Activated CD4-positive, alpha-beta T cell treated with anti-CD3 and anti-CD28 coated beads for 36 hours (primary cell): ENCODE data around the gene OR2T29. TPM values are rescaled to one million over a fixed set of nuclear protein-coding genes. Genes with fewer than 3 reads are reported as not detected.
"Not testable (repeated sequence)": the region's sequence is repeated elsewhere in the genome, so short reads cannot be mapped to it uniquely, and the experiment has no call there.

ENCODE experiments used
- ATAC-seq: fragments of 200-7000 bp; cut with Tn5 transposase; one replicate; pipeline ENCODE4 v1.10.0; 2021; ENCODE audit warnings: mild to moderate bottlenecking, moderate library complexity
- CTCF ChIA-PET: fragments of 350-600 bp; sonication (Branson Sonifier 250); formaldehyde crosslinking; loops from one replicate; lab custom pipeline; 2021; ENCODE audit warnings: antibody characterized with exemption; lab: Charles Lee
- POLR2A ChIA-PET: fragments of 350-600 bp; sonication (Branson Sonifier 250); formaldehyde crosslinking; loops from one replicate; lab custom pipeline; 2021; ENCODE audit warnings: antibody characterized with exemption, inconsistent platforms; lab: Charles Lee
- DNase-seq: peaks from one replicate; pipeline ENCODE4 v3.0.0-alpha.2; 2020
- H3K27ac Mint-ChIP-seq: one replicate; pipeline ENCODE4 v1.8.0; 2021; ENCODE audit warnings: mixed read lengths
- H3K27me3 Mint-ChIP-seq: one replicate; pipeline ENCODE4 v1.8.0; 2021; ENCODE audit warnings: mixed read lengths
- H3K36me3 Mint-ChIP-seq: one replicate; pipeline ENCODE4 v1.8.0; 2021; ENCODE audit warnings: low read depth, mixed read lengths
- H3K4me1 Mint-ChIP-seq: one replicate; pipeline ENCODE4 v1.8.0; 2021; ENCODE audit warnings: mixed read lengths
- H3K4me3 Mint-ChIP-seq: one replicate; pipeline ENCODE4 v1.8.0; 2021; ENCODE audit warnings: mild to moderate bottlenecking, moderate library complexity, mixed read lengths
- H3K9me3 Mint-ChIP-seq: one replicate; pipeline ENCODE4 v1.8.0; 2021; ENCODE audit warnings: low read depth, mixed read lengths
- intact Hi-C, 2 experiments: fragments of 100-400 bp; cut with DNase I in 1 of 2; cut with micrococcal nuclease in 1 of 2; formaldehyde crosslinking; loops; one replicate each; pipeline versions ENCODE4 v1.14.2 to v1.15.1; 2022 to 2024; cut with DNase I, micrococcal nuclease
- total RNA-seq, 2 experiments: library from RNA; stranded (reverse); gene quantifications; one replicate each; pipeline ENCODE4 v1.2.3, GENCODE V29; 2021

The OR2T29 gene
- total RNA-seq, 2 experiments from 2014 or later: not detected

DNA sequence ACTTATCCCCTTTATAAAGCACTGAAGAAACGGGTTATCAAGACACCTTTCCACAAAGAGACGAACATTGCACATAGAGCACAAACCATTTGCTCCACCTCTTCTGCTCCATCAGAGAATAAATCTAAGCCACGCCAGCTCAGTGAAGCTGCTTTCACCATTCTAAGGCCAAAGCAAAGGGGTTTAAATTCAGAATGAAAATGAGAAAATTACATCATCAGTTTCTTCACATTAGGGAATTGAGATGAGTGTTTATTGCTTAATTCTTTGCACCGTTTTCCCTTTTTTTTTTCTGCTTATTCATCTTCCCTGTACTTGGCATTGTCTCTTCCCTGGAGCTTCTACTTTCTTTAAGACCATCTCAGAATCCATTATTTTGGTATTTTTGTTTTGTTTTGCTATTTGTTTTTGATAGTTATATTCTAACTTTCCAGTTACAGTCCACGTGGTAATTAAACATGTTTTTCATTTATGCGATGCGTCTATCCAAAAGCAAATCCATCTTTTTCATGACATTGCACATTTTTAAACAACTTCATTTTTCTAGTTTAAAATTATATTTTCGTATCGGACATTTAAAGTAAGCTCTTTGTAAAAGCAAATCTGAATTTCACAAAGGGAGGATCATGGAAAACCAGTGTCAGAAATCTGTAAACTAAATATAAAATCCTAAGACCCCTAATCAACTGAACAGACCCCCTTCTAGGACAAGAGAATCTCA is 13.8 kb upstream of the OR2T29 start:
- Mint-ChIP-seq H3K36me3 (no peaks in the 10 kb centered on the region), H3K4me1 (peaks cover 5% of the 10 kb centered on the region), H3K9me3 (no peaks in the 10 kb centered on the region), H3K27me3 (no peaks in the 10 kb centered on the region), H3K27ac (no peak overlapping the region), H3K4me3 (no peak overlapping the region)
- ATAC-seq: peak; percentile 26
- intact Hi-C loops: no loop called here
- ChIA-PET CTCF (no interaction called here), POLR2A (no interaction called here)
- no peak for DNase-seq

DNA sequence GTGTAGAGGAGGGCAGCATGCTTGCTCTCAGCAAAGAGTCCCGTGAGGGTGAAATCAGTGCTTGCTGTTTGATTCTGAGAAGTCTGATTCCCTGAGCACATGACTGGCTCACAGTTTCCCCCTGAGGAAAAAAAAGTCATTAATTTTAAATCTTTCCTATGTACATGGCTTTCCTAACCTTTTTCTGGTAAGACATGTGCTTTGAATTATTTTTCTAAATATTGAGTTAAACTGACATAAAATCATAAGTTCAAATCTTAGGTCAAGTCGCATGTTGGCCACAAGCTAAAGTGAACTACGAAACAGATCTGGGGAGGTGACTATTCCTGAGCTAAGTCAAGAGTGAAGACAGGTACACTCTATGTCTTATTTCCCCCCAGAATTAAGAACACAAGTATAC is 12.1 kb upstream of the OR2T29 start, which contains the start of gene OR2T34:
Gene OR2T34, minus strand, starts transcription at position 101 of the 400 bp plus-strand sequence. Its CDS starts 0 bp downstream, at position 101.
- POLR2A ChIA-PET, intact Hi-C loops, H3K4me3 Mint-ChIP-seq, CTCF ChIA-PET, H3K36me3 Mint-ChIP-seq, DNase-seq, H3K27ac Mint-ChIP-seq, H3K27me3 Mint-ChIP-seq, H3K9me3 Mint-ChIP-seq, H3K4me1 Mint-ChIP-seq, ATAC-seq: not testable (repeated sequence)

DNA sequence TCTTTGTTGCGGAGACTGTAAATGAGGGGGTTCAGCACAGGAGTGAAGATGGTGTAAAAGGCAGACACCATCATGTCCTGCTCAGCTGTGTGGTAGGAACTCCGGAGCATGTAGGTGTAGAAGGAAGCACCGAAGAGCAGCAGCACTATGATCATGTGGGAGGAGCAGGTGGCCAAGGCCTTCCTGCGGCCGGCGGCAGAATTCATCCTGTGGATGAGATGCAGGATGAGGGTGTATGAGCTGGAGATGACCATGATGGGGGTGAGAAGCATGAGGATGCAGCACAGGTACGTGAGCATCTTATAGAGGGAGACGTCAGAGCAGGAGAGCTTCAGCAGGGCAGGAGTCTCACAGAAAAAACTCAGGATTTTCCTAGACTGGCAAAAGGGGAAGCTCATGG is 11.3 kb upstream of the OR2T29 start:
- DNase-seq, H3K27me3 Mint-ChIP-seq, H3K4me1 Mint-ChIP-seq, H3K4me3 Mint-ChIP-seq, ATAC-seq, H3K27ac Mint-ChIP-seq, intact Hi-C loops, H3K9me3 Mint-ChIP-seq, H3K36me3 Mint-ChIP-seq, CTCF ChIA-PET, POLR2A ChIA-PET: not testable (repeated sequence)

DNA sequence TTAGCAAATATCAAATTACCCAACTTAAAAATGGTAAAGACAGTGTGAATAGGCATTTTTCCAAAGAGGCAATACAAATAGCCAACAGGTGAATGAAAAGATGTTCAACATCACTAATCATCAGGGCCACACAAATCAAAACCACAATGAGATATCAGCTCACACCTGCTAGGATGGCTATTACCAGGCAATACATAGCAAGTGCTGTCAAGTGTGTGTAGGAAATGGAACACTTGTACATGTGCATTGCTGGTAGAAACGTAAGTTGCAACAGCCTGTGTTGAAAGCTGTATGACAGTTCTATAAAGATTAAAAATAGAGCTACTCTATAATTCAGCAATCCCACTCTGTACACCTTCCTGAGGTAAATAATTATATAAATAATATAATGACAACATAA is 9.5 kb upstream of the OR2T29 start:
- POLR2A ChIA-PET, intact Hi-C loops, H3K36me3 Mint-ChIP-seq, ATAC-seq, H3K27me3 Mint-ChIP-seq, H3K9me3 Mint-ChIP-seq, CTCF ChIA-PET, H3K27ac Mint-ChIP-seq, H3K4me3 Mint-ChIP-seq, DNase-seq, H3K4me1 Mint-ChIP-seq: not testable (repeated sequence)

DNA sequence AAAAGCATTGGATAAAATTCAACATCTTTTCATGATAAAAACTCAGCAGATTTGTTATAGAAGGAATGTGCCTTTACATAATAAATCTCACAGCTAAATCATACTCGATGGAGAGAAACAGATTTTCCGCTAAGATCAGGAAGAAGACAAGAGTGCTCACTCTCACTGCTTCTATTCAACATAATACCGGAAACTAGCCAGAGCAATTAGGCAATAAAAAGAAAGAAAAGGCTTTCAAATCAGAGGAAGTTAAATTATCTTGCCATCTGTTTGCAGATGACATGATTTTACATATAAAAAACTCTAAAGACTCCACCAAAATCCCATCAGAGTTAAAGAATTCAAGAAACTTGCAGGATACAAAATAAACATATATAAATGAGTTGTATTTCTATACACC is 8.2 kb upstream of the OR2T29 start:
- DNase-seq, H3K4me1 Mint-ChIP-seq, POLR2A ChIA-PET, intact Hi-C loops, H3K36me3 Mint-ChIP-seq, CTCF ChIA-PET, H3K27ac Mint-ChIP-seq, H3K9me3 Mint-ChIP-seq, ATAC-seq, H3K4me3 Mint-ChIP-seq, H3K27me3 Mint-ChIP-seq: not testable (repeated sequence)

DNA sequence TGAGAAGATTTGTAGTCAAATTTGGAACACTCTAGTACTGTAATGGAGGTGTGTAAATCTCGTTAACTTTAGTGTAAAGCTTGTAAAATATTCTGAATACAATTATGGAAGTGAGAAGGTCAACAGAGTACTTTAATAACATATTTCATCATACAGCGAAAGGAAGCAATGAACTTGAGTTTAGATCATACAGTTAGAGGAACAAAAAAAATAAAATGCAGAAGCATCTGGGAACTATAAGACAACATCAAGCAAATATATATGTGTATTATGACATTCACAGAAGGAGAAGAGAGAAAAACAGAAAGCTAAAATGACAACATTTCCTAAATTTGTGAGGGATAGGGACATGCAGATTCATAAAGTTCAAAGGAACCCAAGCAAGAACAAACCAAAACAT is 6.5 kb upstream of the OR2T29 start:
- H3K36me3 Mint-ChIP-seq, H3K9me3 Mint-ChIP-seq, H3K4me3 Mint-ChIP-seq, POLR2A ChIA-PET, H3K4me1 Mint-ChIP-seq, CTCF ChIA-PET, H3K27me3 Mint-ChIP-seq, DNase-seq, H3K27ac Mint-ChIP-seq, ATAC-seq, intact Hi-C loops: not testable (repeated sequence)

DNA sequence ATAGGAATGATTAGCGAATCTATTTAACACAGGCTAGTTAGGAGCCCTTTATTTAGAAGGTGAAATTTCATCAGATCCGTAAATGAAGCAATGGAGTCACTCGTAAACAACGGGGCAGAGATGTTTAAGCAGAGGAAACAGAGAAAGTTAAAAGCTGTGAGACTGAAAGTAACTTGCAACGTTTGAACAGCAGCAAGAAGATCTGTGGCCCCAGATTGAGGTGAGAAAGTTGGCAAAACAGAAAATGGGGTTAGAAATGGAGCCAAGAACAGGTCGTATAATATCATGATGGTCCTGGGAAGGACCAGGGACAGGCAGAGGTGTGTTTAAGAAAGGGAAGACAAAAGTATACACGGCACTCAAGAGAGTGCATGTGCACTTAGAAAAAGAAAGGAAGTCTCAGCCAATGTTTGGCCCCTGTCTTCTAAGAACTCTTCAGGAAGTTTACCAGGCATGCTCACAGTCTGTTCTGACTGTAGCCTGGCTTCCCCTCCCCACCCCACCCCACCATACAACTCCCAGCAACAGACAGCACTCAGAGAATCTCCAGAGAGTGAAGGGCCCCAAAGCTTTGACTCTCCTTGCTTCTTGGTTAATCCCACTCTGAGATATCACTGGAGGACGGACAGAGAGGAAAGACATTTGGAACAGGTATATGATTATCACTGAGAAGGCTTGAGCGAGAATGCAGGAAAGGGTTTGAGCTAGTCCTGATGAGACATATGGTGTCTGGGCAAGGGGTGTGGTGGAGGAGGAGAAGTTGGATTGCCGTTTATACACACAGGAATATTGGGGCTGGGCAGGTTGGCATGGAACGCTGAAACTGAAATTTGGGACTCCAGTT is 3.2 kb upstream of the OR2T29 start:
- intact Hi-C loops, CTCF ChIA-PET: not testable (repeated sequence)

DNA sequence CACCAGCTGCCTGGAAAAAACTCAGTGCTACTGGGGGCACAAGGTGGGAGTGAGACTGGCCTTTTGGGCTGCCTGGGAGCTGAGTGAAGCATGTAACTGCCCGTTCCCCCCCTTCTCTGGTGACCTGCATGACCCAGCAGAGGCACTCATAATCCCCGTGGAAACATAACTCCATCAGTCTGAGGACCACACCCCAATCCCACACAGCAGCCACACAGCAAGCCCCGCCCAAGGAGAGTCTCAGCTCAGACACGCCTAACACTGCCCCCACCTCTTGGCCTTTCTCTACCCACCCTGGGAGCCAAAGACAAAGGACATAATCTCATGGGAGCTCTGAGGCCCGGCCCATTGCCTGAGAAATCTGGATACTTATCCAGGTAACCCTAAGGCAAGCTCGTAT is 11.5 kb downstream of the OR2T29 start:
- intact Hi-C loops, ATAC-seq: not testable (repeated sequence)

More for the DNA sequence above, 3.2 kb upstream of the OR2T29 start:
- ATAC-seq (peak; percentile 90), DNase-seq (peak; percentile 8)
- POLR2A ChIA-PET, H3K9me3 Mint-ChIP-seq, H3K36me3 Mint-ChIP-seq, H3K4me1 Mint-ChIP-seq, H3K27me3 Mint-ChIP-seq: not testable (repeated sequence)
- peak overlapping the region; percentile 67 for H3K4me3 Mint-ChIP-seq
- H3K27ac Mint-ChIP-seq: peak overlapping the region; percentile 97

DNA sequence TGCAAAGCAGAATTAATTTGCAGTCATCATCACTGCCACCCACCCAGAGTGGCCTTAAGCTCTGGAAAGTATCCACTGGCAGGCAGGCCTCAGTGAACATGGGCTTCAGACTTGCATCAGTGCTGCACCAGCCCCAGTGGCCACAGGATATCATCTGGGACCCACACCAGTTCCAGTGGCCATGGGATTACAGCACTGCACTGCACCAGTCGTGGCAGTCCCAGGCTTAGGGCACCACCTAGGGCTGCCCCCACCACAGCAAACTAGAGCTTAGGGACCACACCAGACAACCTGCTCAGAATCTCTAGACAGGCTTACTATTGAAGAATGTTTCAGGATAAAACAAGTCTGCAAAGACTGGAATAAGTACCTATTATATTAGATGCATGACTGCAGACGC is 15.2 kb downstream of the OR2T29 start:
- H3K27me3 Mint-ChIP-seq, CTCF ChIA-PET, intact Hi-C loops: not testable (repeated sequence)

More for the DNA sequence above, 11.5 kb downstream of the OR2T29 start:
- CTCF ChIA-PET, H3K27ac Mint-ChIP-seq, H3K4me3 Mint-ChIP-seq, H3K9me3 Mint-ChIP-seq, H3K27me3 Mint-ChIP-seq, H3K4me1 Mint-ChIP-seq, POLR2A ChIA-PET, DNase-seq, H3K36me3 Mint-ChIP-seq: not testable (repeated sequence)

DNA sequence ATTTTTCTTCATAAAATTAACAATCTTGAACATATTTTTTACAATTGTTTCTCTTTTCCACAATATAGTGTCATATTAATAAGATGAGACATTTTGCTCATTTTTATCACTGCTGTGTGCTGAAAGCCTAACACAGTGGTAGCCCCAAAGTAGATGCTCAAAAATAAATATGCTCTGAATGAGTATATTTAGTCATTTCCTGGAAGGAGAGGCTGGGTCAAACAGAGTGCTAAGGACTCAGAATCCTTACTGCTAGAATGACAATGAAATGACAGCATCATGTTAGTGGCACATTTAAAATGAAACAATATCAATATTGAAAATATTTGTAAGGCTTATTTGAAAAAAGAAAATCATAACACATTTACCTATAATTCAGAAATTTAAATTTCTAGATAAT is 25.1 kb downstream of the OR2T29 start:
- DNase-seq, POLR2A ChIA-PET, H3K36me3 Mint-ChIP-seq, H3K27ac Mint-ChIP-seq, intact Hi-C loops, H3K27me3 Mint-ChIP-seq, H3K4me3 Mint-ChIP-seq, H3K9me3 Mint-ChIP-seq, CTCF ChIA-PET, H3K4me1 Mint-ChIP-seq, ATAC-seq: not testable (repeated sequence)

More for the DNA sequence above, 15.2 kb downstream of the OR2T29 start:
- DNase-seq, H3K4me1 Mint-ChIP-seq, H3K36me3 Mint-ChIP-seq, ATAC-seq, H3K27ac Mint-ChIP-seq, H3K9me3 Mint-ChIP-seq, H3K4me3 Mint-ChIP-seq, POLR2A ChIA-PET: not testable (repeated sequence)

DNA sequence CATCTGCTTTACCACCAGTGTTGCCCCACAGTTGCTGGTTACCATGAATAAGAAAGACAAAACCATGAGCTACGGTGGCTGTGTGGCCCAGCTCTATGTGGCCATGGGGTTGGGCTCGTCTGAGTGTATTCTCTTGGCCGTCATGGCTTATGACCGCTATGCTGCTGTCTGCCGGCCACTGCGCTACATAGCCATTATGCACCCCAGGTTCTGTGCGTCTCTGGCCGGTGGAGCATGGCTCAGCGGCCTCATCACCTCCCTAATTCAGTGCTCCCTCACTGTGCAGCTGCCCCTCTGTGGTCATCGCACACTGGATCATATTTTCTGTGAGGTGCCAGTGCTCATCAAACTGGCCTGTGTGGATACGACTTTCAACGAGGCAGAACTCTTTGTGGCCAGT is 40.7 kb downstream of the OR2T29 start:
- H3K4me3 Mint-ChIP-seq: no peak overlapping the region
- H3K4me1 Mint-ChIP-seq: no peaks in the 10 kb centered on the region
- POLR2A ChIA-PET: interaction anchor here (0.7 kb wide), 1 partner anchor 303 kb away, joined by 5 read pairs; no protein-coding TSS in a partner anchor
- ATAC-seq (no peak), DNase-seq (no peak)
- no peaks in the 10 kb centered on the region for H3K9me3 Mint-ChIP-seq
- H3K27me3 Mint-ChIP-seq: no peaks in the 10 kb centered on the region
- CTCF ChIA-PET: no interaction called here
- intact Hi-C loops: no loop called here
- no peaks in the 10 kb centered on the region for H3K36me3 Mint-ChIP-seq
- H3K27ac Mint-ChIP-seq: no peak overlapping the region

DNA sequence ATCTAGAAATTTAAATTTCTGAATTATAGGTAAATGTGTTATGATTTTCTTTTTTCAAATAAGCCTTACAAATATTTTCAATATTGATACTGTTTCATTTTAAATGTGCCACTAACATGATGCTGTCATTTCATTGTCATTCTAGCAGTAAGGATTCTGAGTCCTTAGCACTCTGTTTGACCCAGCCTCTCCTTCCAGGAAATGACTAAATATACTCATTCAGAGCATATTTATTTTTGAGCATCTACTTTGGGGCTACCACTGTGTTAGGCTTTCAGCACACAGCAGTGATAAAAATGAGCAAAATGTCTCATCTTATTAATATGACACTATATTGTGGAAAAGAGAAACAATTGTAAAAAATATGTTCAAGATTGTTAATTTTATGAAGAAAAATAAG is 52.4 kb downstream of the OR2T29 start:
- DNase-seq, CTCF ChIA-PET, ATAC-seq, POLR2A ChIA-PET, intact Hi-C loops, H3K36me3 Mint-ChIP-seq, H3K9me3 Mint-ChIP-seq, H3K4me3 Mint-ChIP-seq, H3K27ac Mint-ChIP-seq, H3K4me1 Mint-ChIP-seq, H3K27me3 Mint-ChIP-seq: not testable (repeated sequence)
